Activated naive CD4-positive, alpha-beta T cell treated with anti-CD3 and anti-CD28 coated beads, Interleukin-2, amount 50 U/mL, for 16 hours (primary cell): ENCODE results near the gene HOTAIR.

ENCODE experiments used
- DNase-seq: peaks from one replicate; pipeline ENCODE4 v3.0.0-alpha.2; 2020

HOTAIR gene

DNA sequence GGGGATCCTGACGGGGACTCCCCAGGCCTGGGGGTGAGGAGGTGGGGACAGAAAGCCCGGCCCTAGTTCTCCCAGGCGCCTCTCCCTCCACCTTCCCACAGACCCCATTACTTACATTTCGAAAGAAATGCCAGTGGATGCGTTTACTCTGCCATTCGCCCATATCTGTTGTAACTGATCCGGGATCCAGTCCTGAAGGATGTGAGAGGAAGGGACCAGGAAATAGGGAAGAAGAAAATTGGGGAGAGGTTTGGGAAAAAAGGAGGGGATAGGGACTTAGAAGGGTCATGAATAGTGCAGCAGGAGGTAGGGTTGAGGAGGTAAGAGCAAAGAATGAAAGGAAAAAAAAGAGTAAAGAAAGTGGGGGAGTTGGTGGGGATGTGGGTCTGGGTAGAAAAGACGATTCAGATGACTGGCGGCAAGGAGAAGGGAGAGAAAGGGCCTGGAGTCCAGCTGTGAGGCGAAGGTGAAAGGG, 18.9 kb downstream of the HOTAIR start:
- DNase-seq: no peak

DNA sequence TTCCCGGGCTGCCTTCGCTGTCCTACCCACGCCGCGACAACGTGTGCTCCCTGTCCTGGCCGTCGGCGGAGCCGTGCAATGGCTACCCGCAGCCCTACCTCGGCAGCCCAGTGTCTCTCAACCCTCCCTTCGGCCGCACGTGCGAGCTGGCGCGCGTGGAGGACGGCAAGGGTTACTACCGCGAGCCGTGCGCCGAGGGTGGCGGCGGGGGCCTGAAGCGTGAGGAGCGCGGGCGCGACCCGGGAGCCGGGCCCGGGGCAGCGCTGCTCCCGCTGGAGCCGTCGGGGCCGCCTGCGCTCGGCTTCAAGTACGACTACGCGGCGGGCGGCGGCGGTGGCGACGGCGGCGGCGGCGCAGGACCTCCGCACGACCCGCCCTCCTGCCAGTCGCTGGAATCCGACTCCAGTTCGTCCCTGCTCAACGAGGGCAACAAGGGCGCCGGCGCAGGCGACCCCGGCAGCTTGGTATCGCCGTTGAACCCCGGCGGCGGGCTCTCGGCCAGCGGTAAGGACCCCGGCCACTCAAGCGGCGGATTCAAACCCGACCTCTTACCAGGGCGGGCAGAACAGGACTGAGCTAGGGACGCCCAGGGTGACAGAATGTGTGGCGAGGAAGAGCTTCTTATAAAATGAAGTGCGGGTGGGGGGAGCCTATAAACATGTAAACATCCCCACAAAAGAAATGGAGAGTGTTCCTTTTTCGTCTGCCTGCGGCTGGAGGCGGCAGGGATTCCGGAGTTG, 19.5 kb downstream of the HOTAIR start:
- DNase-seq: no peak

DNA sequence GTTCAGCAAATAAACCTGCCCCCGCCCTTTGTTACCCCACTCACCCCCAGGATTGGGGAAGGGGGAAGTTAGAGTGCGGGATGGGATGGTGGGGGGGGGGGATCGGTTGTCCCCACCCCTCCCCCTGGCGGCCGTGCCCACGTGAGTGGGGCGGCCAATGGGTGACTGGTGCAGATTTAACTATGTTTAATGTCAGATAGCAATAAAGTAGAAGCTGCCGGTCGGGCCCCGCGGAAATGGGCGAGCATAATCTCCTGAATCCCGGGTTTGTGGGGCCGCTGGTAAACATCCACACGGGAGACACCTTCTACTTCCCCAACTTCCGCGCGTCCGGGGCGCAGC, 20.1 kb downstream of the HOTAIR start, which contains the start of gene HOXC12:
Gene HOXC12, plus strand, starts transcription at position 210 of the 342 bp plus-strand sequence. Its CDS starts 27 bp downstream, at position 237.
- DNase-seq: no peak

DNA sequence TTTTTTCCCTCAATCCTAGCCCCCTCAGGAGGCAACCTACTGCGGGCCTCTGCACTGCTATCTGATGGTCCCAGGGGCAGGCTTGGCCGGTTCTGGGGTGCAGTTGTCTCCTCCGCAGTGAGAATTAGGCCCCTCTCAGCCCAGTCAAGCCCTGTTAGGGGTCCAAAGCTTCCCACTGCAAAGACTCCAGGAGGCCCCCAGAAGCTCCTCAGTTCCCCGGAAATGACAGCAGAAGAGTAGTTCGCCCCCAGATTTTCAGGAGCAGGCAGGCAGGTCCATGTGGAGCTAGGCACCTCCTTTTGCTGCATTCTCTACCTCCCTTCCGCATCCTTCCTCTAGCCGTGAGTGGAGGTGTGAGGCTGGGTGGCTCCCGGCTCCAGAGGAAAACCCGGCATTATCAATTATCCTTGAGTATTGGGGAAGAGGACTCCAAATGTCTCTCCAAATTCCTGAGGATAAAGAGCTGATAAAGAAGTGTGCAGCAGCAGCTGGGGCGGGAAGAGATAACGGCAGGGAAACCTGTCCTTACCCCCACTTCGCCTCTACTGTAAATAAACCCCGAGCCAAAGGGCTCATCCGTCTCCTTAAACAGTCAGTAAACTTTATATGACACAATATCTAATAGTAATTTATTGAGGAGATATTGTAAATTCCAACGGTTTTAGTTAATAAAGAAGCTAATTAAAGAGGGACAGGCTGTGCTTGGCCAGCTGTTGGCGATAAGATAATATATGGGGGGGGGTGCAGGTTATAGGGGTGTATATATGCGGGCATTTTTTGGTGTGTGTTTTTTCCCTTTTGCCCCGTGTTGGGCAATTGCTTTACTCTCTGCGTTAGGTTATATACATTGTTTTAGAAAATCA, 20.7 kb downstream of the HOTAIR start:
- no peak for DNase-seq

DNA sequence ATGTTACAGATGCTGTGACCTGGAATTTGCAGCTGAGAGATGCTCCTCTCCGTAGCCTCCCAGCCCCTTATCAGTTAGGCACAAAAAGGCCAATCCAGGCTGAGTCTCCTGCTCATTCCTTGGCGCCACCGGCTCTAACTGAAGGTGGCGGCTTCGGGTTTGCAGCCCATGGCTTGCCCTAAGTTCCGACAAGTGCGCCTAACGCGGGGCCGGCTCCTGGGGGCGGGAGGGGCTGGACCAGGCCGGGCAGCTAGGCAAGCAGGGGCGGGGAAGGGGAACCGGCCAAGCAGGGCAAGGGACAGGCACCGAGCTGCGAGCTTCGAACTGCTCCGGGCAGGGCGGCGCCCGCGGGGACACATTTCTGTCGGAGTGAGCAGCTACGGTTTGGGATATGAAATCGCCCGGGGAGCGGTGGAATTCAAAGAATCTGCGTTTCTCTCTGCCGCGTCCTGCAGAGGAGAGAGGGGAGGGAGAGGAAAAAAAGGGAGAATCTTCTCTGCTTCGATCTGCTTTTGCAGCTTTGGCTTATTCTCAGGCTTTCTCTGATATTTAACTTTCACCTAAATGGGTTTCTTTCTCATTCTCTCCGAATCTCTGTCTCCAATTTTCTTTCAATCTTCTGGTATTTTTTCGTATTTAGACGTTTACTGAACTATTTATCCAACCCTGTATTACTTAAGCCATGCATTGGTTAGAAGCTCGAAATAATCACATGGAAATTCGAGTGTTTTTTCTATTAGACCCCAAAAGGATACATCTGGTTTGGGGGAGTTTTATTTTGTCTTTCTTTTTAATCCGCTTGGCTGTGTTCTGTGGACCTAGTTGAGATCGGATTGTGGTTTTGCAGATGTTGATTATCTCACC, 21.7 kb downstream of the HOTAIR start:
- DNase-seq: no peak

DNA sequence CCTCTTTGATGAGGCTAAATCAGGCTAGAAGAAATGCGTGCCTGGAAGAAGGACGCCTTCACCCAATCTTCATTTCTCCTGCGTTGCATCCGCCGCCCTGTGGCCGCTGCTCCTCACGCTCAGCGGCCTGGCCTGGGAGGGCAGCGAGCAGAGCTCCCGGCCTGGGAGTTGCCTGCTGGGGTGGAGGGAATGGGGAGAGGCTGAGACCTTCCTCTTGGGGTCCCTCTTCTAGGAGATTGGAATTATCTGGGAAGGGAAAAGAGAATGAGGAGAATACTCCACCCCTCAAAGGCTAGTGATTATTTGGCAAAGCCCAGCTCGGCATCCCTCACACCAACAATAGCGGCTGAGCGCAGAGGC, 22.4 kb downstream of the HOTAIR start:
- DNase-seq: no peak

DNA sequence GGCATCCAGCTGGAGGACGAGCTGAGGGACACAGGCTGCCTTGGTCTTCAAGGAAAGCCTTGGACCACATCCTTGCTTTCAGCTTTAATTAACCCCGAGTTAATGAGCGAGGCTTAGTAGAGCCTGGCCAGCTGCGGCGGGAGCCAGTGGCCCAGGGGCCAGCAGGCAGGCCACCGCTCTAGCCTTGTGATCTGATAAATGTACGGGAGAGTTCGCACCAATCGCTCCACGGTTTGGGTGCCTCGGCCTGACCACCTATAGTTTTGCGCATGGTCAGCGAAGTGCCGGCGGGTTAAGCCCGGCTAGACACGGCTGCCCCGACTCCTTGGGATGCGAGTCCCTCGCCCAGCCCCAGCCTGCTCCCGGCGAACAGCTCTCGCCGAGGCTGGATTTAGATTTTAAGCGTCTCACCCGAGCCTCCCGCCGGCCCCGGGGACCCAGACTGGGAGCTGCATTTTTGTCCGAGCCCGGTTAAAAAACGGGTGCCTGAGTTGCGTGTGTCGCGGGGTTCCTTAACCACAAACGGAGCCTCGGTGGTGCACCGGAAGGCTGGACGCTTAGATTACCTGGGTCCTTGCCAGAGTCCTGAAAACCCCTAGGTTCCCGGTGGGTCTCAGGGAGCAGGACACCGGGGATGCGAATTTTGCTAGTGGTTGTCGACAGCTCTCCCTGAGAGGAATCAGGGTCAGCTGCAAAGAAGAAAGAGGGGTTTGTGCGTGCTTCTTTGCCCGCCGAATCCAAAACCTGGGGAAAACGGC, 23.0 kb downstream of the HOTAIR start:
- DNase-seq: no peak

DNA sequence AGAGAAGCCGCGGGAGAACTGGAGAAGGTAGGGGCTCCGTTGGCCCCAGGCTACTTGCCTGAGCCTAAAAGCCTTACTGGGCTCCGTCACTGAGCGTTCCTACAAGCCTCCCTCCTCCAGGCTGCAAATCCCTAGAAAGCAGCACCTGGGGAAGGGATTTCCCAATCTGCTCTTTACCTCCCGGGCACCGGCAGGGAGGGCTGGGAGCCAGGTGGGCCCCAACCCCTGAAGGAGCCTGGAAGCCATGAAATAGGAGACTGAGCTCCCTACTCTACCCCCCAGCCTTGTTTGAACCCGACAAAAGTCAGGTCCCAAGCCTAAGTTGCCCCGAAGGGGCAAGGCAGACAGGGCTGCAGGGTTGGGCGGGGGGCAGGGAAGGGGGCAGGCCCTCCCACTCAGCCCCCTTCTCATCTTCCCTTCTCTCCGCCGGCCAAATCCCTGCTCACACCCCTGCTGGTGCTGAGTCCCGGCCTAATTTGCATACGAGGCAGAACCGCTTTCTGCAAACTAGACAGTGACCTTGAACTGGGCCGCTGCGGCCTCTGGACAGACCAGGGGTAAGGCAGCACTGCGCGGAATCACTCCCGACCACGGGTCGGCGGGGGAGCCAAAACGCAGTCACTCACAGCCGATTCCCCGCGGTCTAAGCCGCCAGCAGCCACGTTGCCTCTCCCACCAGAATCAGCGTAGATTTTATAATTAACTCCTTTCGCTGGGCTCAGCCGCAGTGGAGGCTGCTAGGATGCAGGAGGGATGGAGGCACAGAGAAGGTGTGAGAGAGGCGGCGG, 23.8 kb downstream of the HOTAIR start:
- no peak for DNase-seq

DNA sequence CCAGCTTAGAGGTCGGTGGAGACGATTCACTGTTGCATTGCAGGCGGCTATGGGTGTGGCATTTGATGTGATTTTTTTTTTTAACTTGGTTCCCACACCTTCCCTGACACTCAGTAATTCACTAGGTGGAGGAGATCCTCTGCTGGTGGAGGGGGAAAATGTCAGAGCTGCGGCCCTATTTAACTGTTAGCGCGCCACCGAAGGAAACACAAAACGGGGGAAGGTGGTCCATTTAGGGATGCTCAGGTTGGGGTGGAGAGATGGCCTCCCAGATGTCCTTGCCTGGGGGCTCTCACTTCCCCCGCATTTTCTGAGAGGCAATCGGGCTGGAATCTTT, 24.3 kb downstream of the HOTAIR start:
- DNase-seq: no peak

DNA sequence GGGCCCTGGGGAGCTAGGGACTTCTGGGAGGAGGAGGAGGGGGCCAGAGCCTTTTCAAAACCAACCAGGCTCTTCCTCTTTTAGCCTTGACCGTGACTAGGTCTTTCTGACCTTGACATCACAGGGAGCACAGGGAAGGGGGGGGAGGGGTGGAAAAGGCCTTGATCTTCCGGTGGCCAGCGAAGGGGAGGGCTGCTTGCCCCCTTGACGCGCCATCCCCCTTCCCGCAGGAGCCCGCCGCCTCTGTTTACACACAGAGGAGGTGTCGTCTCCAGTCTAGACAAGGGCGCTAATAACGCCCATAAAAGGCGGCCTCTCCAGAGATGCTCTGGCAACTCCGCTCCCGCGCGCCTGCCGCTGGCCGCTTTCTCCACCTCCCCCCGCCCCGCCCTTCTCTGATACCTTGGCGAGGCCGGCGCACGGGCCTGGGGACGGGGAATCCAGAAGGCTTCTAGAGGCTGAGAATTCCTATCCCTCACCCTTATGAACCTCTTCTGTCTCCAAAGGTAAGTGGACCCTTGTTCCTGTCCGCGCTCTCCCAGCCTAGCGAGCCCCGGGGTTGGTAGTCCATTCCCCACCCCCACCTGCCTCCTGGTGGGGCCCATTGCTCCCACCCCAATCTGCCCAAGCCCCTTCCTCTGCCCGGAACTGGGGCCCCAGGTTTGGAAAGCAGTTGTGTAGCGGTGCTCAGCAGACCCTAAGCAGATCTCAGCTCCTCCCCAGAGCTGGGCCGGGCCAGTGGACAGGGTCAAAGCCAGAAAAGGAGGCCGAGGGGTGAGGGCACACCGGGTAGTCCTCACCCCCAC, 24.9 kb downstream of the HOTAIR start:
- DNase-seq: no peak

DNA sequence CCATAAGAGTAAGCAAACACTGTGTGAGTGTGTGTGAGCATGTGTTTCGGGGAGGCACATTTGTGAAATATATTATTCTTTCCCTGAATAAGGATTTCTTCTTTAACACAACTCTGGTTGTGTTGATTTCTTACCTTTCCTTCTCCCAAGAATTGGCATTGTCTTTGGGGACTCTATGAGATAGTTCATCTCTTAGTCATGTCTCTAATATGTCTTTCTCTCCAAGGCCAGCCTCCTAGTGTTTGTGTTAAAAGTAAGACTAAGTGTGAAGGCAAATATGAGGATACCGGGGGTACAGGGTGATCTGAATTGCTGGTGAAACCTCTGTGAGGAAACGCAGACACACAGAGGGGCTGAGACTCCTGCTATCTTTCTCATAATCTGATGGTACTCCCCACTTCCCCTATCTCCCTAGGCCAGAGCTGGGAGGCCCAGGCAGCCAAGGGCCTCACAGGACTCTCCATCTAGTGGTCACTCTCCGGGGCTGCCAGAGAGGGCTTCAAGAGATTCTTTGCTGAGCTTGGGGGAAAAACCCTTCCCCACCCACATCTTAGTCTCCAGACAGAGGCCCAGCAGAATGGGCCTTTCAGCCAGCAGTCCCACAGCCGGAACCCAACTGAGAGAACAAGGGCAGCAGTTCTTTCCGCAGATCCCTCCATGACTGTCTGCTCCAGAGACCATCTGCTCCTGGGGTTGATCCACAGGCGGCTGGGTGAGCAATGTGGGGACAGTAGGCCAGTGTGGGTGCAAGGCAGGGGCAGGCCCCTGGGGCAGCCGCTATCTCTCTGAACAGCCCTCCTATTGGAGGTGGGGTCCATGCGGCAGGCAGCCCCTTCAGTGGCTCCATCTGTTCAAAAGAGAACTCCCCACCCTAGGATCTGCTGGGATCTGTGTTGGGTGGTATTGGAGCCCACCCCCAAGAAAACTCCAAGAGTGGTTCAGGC, 25.8 kb downstream of the HOTAIR start:
- DNase-seq: no peak

DNA sequence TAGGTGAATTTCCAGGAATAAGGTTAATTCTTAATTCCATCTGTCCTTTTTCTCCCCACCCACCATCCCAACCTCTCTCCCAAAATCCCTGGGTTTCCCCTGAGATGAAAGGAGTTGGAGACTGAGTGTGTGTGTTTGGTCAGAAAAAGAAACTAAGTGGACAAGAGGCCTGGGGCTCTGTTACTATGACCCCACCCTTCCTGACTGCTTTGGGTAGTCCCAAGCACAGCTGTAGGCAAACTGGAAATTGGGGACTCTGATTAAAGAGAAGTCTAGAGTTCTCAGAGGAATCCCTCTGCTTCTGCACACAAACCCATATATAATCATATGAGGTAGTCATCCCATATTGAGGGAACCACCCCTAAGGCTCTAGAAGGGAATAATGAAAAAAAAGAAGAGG, 27.0 kb downstream of the HOTAIR start:
- DNase-seq: no peak

DNA sequence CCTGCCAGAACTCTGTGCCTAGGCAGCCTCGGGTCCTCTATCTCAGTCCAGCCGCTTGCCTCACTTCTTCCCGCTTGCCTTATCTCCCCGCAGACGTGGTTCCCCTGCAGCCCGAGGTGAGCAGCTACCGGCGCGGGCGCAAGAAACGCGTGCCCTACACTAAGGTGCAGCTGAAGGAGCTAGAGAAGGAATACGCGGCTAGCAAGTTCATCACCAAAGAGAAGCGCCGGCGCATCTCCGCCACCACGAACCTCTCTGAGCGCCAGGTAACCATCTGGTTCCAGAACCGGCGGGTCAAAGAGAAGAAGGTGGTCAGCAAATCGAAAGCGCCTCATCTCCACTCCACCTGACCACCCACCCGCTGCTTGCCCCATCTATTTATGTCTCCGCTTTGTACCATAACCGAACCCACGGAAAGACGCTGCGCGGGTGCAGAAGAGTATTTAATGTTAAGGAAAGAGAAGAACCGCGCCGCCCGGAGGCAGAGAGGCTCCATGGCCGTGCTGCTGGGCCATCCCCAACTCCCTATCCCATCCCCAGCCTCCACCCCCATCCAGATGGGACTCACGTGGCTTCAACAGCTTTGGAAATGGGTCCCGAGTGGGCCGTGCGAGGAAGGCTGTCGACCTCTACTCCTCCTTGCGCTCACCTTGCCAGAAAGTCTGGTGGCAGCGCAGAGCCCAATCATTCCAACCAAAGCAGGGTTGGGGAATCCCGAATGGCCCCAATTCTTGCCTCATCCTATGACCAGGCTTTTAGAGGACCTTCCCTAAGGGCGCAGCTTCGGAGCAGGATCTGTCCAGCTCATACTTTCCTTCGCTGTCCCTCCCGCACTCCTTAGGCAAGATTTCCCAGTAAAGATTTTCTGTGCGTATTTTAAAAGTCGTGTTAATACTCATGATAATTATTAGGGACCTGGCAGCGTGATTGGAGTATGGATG, 29.6 kb downstream of the HOTAIR start:
- no peak for DNase-seq

DNA sequence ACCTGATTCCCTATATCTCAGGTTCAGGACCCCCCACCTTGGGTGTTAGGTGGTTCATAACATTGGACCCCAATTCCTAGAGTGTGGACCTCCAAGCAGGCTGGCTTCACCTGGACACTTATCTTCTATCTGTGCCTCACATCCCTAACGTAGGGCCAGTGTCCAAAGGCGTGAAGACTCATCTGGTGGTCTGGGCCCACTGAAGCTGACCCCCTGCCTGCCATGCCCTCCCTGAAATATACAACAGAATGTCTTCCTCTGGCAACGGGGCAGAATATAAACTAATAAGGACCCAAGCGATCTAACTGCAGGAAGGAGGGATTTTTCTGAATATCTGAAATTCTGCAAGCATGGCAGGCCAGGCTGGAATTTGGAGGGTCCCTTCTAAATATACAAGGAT, 30.5 kb downstream of the HOTAIR start:
- DNase-seq: no peak

DNA sequence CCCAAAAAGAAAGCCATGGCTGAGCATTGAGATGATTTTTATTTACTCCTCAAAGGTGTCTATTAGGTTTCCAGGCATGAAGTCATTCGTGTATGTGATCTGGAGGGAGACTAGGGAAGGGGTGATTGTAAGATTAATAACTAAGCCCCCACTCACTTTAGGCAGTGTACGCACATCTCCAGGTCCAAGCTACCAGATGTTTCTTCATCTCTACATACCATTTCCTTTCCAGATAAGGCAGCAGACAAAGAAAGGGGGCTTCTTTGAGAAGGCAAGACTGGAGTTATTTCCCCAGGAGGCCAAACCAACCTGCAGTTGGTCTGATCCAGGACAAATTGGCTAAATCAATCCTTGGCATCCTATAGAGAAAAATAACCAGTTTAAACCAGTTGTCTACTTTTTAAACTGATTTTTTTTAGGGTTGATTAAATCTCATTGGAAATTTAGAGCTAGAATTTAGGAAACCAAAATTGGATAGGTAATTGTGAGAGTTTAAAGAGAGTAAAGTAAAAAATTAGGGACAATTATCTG, 32.2 kb downstream of the HOTAIR start:
- DNase-seq: no peak

DNA sequence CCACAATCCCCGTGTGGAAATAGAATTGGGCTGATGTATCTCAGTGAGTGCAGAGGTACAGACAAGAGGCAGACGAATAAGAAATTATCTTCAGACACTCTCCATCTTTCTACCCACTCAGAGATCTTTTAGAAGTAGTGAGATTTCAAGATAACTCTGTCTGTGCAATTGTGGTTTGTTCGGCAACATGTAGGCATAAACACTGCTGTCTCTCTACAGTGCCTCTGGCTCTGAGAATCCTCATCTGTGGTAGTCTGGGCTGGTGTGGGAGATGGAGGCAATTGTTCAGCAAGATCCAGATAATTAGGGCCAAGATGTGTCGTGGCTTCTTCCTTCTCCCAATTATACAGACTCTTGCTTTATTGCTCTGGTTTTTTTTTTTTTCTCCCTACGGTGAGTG, 33.0 kb downstream of the HOTAIR start:
- DNase-seq: no peak

DNA sequence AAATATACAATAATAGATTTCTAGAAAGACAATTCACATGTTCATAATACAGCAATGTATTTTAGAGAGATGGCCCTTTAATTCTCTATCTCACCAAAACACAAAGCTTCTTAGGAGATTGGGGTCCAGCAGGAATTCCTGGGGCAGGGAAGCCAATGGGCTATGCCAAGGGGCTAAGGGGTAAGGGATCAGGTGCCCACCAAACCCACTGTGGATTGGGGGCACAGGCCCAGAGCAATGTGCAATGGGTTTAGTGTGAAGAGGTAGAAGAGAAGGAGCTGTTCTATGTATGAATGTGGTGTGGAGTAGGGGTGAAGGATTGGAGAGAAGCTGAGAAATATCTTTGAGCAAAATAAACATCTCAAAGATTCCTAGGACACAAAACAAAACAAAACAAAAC, 33.6 kb downstream of the HOTAIR start:
- no peak for DNase-seq

DNA sequence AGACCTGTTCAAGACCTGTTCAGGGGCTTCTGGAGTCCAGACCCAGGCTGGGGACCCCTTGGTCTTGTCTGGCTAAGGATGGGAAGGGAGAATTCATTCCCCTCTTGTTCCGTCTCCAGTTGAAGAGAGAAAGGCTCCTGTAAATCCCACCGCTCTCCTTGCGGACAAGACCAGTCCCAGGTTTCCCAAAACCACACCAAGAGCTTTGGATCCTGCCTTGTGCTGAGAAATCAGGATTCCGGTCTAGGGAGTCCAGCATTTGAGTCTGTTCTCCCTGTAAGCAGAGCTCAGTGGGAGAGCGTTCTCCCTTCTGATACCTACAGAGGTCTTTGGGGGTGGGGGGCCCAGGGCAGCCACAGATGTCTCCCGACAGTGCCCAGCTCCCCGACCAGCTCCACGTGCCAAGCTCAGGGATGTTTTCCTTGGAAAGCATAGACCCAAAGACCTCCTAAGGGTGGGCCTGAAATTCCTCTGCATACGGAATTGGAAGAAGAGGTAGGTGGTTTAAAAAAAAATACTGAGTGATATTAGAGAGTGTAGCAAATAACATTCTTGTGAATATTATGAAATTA, 34.2 kb downstream of the HOTAIR start:
- DNase-seq: no peak
